C4-2B (cell line): ENCODE results near the gene FSIP1.

Experiments used
- H3K27ac ChIP-seq: fragments of 450-650 bp; 2 replicates; pipeline ENCODE4 v1.5.1; 2017
- ZFX ChIP-seq: fragments of 450-650 bp; IDR thresholded peaks from 2 replicates; pipeline ENCODE4 v1.6.1; 2017
- TF ChIP-seq, protein P1 (sequence below): fragments of 450-650 bp; conservative IDR thresholded peaks from 2 replicates; pipeline ENCODE4 v1.5.1; 2017; ENCODE audit warnings: mild to moderate bottlenecking

FSIP1 gene

DNA sequence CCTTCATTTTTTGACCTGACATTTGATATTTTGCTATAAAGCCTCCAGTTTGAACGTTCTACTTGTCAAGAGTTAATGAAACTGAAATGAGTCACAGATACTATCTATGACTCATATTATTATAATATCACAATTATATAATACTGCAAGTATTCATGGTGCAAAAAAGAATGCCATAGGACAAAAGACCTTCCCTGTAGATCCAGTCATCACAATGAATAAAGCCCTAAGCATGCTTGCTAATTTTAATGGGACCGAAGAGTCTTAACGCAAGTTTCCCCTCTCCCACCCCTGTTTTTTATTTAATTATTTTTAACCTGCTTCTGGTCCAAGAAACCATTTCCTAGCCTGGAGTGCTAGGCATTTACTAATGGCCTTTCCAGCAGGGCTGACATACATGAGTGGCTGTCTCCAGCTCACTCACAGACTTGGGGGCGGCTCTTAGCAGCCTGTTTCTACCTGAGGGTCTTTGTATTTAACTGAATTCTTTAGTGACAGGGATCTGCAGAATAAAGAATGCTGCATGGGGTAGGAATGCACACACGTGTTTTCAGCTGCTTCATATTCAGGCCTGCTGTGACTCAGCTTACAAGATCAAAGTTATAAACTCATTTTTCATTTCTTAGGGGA is 140.5 kb downstream of the FSIP1 start:
- H3K27ac ChIP-seq = no peak overlapping the region
- TF ChIP-seq, protein P1, sequence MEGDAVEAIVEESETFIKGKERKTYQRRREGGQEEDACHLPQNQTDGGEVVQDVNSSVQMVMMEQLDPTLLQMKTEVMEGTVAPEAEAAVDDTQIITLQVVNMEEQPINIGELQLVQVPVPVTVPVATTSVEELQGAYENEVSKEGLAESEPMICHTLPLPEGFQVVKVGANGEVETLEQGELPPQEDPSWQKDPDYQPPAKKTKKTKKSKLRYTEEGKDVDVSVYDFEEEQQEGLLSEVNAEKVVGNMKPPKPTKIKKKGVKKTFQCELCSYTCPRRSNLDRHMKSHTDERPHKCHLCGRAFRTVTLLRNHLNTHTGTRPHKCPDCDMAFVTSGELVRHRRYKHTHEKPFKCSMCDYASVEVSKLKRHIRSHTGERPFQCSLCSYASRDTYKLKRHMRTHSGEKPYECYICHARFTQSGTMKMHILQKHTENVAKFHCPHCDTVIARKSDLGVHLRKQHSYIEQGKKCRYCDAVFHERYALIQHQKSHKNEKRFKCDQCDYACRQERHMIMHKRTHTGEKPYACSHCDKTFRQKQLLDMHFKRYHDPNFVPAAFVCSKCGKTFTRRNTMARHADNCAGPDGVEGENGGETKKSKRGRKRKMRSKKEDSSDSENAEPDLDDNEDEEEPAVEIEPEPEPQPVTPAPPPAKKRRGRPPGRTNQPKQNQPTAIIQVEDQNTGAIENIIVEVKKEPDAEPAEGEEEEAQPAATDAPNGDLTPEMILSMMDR = no peak
- TF ChIP-seq ZFX = no peak

DNA sequence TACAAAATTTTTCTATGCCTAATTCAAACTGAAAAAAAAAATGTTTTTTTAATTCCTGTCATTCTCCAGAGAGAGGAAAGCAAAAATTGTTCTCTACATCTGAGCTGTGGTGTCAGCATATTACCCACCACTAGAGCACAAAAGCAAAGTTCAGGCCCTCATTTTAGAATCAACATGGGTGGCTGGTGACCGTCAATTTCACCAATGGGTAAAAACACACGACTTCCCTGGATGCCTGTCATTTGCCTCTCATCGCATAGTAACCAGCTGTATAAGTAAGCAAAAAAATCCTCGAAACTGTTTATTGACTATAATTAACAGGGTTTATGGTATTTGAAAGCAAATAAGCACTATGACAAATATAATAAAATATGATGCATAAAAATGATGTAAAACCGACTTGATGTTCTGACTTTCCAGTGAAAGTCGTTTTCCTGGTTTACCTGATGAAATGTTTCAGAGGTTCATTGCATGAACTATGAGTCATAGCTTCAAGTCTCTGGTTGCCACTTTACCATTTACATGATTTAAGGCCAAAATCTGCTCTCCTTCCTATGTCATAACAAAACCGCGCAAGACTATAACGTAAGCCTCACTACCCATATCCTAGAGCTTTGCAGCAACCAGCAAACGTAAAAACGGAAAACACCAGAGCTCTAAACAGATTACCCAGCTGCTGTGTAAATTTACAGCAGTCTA is 141.3 kb downstream of the FSIP1 start:
- H3K27ac ChIP-seq = no peak overlapping the region
- no peak for TF ChIP-seq ZFX
- TF ChIP-seq, protein P1 = peak; percentile 26; the same call in 1 of the 2 replicates

DNA sequence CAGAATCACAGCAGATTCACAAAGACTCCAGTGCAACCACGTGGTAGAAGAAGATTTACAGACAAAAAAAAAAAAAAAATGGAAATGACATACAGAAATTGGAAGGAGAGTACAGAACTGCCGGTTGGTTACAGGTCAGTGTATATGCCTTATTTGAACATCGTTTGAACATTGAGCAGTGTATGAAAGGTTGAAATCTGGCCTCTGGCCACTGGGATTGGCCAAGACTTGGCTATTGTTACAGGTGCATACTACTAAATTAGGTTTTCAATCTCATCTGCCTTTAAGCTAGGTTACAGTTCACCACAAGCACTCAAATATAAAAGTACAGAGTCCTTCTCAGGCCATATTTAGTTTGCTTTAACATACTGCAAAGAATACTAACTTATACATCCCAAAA is 142.0 kb downstream of the FSIP1 start:
- no peak for TF ChIP-seq ZFX
- TF ChIP-seq, protein P1 = no peak
- no peak overlapping the region for H3K27ac ChIP-seq

DNA sequence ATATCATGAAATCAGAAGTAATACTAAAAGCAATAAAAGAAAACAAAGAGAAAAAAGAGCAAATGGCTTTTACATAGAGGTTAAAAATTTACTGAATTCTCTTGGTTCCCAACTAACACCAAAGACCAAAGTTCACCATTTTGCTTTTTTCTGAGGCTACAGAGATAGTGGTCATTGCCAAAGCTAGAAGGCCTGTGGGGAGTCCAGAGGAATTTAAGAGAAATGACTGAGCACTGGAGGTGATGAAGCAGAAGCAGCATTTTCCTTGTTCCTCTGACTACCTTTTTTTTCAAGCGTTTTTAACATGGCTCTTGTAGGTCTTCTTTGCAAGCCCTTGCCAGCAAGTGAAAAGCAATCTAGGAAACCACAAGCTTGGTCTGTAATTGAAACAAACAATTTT is 143.6 kb downstream of the FSIP1 start:
- no peak overlapping the region for H3K27ac ChIP-seq

DNA sequence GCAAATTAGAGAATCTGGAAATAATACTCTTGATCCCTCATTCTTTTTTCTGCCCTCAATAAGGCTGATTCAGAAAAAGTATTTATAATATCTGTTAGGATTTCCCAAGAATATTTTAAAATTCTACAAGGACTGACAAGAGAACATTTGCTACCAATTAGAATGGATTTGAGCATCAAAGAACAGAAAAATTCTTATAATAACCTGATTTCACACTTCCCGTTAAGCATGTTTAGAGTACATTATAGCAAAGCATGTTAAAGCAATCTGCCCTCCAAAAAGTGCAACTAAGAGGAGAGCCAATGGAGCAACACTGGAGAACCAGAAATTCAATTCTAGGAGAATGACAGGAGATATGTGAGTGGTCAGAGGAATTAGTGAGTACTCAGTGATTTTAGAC is 144.6 kb downstream of the FSIP1 start:
- no peak for TF ChIP-seq ZFX
- TF ChIP-seq, protein P1 = no peak
- no peak overlapping the region for H3K27ac ChIP-seq

More for the DNA sequence above, 143.6 kb downstream of the FSIP1 start:
- no peak for TF ChIP-seq ZFX
- TF ChIP-seq, protein P1 = no peak

DNA sequence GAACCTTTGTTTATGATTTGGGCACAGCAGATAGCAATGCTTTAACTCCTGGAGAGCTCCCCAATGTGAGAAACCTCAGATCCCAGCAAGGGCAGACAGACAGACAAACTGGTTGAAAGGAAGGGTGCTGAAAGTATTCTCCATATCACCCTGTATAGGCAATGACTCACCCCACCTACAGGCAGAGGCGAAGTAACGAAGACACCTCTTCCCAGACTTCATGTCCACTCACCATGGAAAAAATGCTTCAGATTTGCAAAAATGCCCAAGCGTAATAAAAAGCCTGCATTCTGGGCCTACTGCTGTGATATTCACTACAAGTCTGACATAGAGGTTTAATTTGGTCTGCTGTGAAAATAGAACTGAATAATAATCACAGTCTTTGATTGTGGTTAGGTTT is 151.3 kb downstream of the FSIP1 start:
- peak overlapping the region; percentile 64 for H3K27ac ChIP-seq

DNA sequence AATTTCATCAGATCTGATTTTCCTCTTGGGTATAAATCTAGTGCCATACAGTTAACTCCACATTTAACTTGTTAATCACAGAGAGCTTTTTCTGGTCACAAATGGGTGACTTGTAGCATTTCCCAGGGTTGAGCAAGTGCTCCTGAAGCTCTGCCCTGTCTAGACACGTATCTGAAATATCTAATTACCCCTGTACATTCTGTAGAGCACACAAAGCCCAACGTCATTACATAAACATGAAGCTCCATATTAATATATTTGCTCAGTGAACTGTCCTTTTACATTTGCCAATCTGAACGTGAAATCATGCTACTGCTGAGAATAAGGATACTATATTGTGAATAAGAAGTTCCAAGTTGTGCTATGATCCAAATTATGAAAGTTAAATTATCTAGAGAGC is 152.7 kb downstream of the FSIP1 start:
- H3K27ac ChIP-seq = peak overlapping the region; percentile 64
- TF ChIP-seq ZFX = no peak
- TF ChIP-seq, protein P1 = no peak

More for the DNA sequence above, 151.3 kb downstream of the FSIP1 start:
- TF ChIP-seq, protein P1 = no peak
- no peak for TF ChIP-seq ZFX
